Epithelial cell of esophagus (primary cell): ENCODE measurements around the gene HLA-F.

Experiments used
- DNase-seq: peaks from one replicate; pipeline ENCODE4 v3.0.0; 2010; ENCODE audit warnings: low read depth
- H3K4me3 ChIP-seq: 2 replicates; pipeline ENCODE4 v1.5.1; 2011; ENCODE audit warnings: mild to moderate bottlenecking, low read length, control low read depth
- TF ChIP-seq, protein P1 (sequence below): IDR thresholded peaks from 2 replicates; pipeline ENCODE4 v1.5.1; 2011; ENCODE audit warnings: low read depth, mild to moderate bottlenecking, low read length, control low read depth, inconsistent platforms; ENCODE audit not compliant: insufficient read depth; ENCODE audit errors: missing control alignments

The HLA-F gene

DNA sequence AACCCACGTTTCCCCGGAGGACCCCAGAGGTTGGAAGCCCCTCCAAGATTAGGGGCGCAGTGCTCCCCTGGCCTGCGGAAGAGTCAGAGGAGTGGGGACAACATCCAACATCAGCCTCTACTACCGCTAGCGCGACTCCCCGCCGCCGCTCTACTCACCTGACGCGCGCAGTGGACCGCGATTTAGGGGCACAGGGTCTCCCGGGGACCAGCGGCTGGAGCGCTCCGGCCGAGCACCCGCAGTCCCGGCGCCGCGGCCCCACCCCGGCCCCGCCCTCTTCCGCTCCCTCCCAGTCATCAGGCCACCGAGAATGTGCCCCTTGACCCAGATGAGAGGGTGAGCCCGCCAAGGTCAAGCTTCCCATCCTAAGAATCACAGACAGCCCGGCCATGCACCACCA is 42.3 kb upstream of the HLA-F start, which contains the start of gene ZFP57:
Gene ZFP57 (minus strand): TSS at position 249 of the 400 bp plus-strand sequence. CDS start 4,149 bp downstream, outside the sequence.
- no peak for DNase-seq
- TF ChIP-seq, protein P1, sequence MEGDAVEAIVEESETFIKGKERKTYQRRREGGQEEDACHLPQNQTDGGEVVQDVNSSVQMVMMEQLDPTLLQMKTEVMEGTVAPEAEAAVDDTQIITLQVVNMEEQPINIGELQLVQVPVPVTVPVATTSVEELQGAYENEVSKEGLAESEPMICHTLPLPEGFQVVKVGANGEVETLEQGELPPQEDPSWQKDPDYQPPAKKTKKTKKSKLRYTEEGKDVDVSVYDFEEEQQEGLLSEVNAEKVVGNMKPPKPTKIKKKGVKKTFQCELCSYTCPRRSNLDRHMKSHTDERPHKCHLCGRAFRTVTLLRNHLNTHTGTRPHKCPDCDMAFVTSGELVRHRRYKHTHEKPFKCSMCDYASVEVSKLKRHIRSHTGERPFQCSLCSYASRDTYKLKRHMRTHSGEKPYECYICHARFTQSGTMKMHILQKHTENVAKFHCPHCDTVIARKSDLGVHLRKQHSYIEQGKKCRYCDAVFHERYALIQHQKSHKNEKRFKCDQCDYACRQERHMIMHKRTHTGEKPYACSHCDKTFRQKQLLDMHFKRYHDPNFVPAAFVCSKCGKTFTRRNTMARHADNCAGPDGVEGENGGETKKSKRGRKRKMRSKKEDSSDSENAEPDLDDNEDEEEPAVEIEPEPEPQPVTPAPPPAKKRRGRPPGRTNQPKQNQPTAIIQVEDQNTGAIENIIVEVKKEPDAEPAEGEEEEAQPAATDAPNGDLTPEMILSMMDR, result no peak
- H3K4me3 ChIP-seq, result no peak within 1 kb of the TSS

DNA sequence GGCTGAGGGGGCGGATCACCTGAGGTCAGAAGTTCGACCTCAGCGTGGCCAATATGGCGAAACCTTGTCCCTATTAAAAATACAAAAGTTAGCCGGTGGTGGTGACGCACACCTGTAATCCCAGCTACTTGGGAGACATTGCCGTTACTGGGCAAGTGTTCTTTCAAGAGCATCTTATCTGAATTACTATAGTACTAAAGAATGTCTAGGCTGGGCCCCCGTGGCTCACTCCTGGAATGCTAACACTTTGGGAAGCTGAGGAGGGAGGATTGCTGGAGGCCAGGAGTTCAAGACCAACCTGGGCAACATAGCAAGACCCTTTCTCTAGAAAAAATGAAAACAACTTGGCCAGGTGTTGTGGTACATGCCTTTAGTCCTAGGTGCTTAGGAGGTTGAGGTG is 41.4 kb upstream of the HLA-F start:
- no peak overlapping the region for H3K4me3 ChIP-seq
- TF ChIP-seq, protein P1, result no peak
- no peak for DNase-seq

DNA sequence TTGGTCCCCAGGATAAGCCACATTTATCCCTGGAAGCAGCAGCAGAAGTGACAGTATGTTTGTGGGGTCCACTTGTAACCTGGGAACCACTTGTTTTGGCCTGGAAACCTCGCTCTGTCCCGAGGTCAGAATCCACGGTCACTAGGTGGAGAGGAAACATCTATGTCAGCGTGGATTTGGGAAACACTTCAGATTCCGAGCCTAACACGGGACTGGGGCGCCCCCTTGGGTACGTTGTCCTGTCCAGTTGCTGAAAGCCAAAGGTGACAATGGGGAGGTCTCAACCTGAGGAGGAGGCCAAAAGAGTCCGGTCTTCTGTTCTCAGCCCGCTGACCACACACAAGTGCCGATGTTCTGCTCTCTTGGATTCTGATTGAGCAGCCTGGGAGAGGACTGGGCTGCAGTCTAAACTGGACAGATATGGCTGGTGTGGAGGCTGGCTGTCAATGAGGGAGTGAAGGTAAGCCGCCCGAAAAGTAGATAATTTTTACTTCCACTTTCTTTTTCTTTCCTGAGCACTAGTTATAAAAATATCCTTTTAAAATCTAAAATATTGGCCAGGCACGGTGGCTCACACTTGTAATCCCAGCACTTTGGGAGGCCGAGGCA is 37.4 kb upstream of the HLA-F start:
- no peak overlapping the region for H3K4me3 ChIP-seq
- peak; percentile 35 for DNase-seq
- TF ChIP-seq, protein P1, result no peak

DNA sequence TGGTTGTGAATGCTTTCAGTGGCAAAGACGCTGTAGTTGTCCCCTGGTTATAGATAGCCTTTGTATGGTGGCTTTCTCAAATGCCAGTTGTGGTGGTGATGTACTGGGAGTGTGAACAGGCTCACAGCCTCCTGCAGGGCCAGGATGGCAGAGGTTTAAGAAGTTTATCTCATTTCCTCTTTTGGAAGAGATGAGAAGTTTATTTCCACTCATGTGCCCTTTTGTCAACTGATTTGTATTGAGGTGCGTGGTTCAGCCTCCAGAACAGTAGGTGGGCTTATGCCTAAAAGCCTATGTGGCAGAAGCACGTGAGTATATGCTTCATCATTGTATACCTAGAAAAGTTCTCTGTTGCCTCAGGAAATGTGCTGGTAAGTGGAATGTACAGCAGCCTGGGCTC is 28.6 kb upstream of the HLA-F start:
- H3K4me3 ChIP-seq, result no peak overlapping the region
- TF ChIP-seq, protein P1, result no peak
- no peak for DNase-seq

DNA sequence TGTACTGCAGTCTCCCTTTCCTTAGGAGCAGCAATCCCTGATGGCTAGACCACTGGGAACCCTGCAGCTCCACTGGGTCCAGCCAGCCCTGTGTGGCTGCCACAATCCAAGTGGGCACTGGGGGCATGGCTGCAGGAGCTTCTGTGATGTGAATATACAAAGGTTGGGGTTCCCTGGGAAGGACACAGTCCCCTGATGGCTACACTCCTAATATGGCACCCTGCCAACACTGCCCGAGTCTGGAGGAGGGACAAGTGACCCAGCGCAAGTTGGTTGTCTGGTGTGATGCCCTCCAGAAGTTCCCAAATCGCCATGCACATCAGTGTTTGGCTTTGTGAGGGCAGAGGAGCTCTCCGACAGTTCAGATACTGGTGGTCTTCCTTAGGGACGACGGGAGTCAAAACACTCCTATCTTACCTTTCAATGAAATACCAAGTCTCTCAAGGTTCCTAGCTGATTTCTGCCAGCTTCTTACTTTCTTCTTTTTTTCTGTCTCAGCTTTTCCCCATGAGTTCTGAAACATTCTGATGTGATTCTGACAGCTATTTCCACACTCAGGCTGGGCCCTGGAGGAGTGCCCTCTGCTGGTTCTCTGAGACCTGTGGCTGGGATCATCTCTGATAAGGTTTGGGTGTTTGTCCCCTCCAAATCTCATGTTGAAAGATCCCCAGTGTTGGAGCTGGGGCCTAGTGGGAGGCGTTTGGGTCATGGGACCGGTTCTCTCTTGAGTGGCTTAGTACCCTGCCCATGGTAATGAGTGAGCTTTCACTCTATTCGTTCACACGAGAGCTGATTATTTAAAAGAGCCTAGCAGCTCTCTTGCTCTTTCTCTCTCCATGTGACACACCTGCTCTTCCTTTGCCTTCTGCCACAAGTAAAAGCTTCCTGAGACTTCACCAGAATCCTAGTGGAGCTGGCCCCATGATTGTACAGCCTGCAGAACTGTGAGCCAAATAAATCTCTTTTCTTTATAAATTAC is 26.8 kb upstream of the HLA-F start:
- TF ChIP-seq, protein P1, result peak; percentile 90
- H3K4me3 ChIP-seq, result no peak overlapping the region
- DNase-seq, result peak; percentile 57

DNA sequence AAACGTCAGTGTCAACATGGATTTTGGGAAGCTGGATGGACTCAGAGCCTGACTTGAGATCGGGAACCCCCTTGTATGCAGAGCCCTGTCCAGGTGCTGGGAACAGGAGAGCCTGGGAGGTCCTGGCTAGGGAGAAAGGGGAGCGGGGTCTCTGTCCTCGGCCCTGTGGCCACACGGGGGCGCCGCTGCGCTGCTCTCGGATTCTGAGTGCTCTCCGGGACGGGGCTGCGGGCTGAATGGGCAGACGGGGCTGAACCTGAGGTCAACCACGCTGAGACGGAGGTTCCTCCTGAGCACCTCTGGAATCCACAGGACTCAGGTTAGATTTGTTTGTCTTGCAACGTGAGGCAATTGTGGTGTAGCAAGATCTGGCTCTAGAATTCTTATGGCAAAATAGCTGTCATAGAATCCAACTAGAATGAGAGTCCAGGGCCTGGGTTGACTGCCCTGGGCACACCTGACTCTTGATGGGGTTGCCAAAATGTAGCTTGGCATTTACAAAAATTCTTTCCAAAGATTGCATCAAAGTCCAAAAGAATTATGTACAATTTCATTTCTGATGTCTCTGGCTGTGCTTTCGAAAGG is 20.6 kb upstream of the HLA-F start:
- H3K4me3 ChIP-seq, result no peak overlapping the region
- TF ChIP-seq, protein P1, result peak; percentile 69
- peak; percentile 44 for DNase-seq
